Hepatic stellate cell (primary cell): ENCODE measurements around the gene MAGEA9.
"Not testable (repeated sequence)": the region's sequence is repeated elsewhere in the genome, so short reads cannot be mapped to it uniquely, and the experiment has no call there.

ENCODE experiments used
- DNase-seq: peaks from one replicate; pipeline ENCODE4 v3.0.0; 2011; ENCODE audit warnings: low spot score

Gene MAGEA9

DNA sequence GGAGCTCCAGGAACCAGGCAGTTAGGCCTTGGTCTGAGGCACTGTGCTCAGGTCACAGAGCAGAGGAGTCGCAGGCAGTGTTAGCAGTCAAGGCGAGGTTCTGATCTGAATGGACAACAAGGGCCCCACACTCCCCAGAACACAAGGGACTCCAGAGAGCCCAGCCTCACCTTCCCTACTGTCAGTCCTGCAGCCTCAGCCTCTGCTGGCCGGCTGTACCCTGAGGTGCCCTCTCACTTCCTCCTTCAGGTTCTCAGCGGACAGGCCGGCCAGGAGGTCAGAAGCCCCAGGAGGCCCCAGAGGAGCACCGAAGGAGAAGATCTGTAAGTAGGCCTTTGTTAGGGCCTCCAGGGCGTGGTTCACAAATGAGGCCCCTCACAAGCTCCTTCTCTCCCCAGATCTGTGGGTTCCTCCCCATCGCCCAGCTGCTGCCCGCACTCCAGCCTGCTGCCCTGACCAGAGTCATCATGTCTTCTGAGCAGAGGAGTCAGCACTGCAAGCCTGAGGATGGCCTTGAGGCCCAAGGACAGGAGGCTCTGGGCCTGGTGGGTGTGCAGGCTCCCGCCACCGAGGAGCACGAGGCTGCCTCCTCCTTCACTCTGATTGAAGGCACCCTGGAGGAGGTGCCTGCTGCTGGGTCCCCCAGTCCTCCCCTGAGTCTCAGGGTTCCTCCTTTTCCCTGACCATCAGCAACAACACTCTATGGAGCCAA lies 26.2 kb downstream of the MAGEA9 start:
- DNase-seq, result no peak

DNA sequence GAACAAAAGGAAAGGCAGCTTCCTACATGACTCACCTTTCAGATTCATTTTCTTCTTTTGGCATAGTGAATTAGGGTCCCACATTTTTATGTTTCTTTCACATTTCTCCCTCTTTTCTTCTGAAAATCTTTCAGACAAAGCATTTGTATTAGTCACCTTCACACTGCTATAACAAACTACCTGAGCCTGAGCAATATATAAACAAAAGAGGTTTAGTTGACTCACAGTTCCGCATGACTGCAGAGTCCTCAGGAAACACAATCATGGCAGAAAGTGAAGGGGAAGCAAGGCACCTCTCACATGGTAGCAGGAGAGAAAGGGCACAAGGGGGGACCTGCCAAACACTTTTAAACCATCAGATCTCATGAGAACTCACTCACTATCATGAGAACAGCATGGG lies 36.9 kb downstream of the MAGEA9 start:
- no peak for DNase-seq

DNA sequence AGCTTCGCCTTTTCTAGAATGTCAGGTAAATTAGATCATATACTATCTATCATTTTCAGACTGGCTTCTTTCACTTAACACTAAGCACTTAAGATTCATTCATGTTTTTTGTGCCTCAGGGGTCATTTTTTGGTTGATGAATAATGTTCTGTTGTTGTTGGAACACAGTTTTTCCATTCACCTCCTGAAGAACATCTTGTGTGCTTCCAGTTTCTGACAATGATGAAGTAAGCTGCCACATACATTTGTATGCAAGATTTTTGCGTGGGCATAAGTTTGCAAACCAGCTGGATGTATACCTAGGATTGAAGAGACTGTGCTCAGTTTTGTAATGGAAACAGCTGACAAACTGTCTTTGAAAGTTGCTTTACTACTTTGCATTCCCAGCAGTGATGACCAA lies 37.6 kb downstream of the MAGEA9 start:
- no peak for DNase-seq

DNA sequence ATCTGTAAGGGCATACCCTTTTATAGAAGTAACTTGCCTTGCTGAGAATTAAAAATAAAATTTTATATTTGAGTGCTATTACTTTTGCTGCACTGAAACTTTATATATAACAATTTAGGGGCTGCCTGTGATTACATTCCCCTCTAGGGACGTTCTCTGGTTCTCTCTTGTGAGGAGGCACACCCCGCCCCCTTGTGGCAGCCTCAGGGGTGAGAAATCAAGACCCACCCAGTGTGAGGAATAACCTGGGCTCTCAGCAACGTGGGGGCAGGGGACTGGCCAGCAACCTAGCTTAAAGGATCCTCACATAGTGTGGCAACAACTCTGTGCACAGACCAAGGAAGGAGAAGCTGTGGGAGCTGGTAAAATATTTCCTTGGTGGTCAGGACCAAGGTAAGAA lies 43.7 kb downstream of the MAGEA9 start:
- no peak for DNase-seq

DNA sequence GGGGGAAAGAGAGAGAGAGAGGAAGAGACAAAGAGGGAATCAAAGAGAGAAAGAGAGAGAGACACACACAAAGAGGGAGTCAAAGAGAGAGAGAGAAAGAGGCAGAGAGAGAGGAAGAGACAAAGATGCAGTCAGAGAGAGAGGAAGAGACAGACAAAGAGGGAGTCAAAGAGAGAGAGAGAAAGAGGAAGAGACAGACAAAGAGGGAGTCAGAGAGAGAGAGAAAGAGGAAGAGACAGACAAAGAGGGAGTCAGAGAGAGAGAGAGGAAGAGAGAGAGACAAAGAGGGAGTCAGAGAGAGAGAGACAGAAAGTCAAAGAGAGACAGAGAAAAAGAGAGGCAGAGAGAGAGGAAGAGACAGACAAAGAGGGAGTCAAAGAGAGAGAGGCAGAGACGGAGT lies 45.5 kb downstream of the MAGEA9 start:
- DNase-seq, result no peak

DNA sequence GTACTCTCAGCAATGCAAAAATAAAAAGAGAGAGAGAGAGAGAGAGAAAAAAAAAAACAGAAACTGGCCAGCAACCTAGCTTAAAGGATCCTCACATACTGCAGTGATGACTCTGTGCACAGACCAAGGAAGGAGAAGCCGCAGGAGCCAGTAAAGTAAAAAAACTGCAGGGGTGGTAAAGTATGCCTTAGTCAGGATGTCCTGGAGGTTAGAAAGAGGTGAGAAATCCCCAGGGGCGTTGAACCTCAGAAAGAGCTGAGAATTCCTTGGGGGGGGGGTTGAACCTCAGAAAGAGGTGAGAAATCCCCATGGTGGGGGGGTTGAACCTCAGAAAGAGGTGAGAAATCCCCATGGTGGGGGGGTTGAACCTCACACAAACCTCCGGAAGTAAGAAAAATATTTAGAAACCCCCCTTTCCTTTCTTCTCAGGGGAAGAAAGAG lies 48.0 kb downstream of the MAGEA9 start:
- no peak for DNase-seq

DNA sequence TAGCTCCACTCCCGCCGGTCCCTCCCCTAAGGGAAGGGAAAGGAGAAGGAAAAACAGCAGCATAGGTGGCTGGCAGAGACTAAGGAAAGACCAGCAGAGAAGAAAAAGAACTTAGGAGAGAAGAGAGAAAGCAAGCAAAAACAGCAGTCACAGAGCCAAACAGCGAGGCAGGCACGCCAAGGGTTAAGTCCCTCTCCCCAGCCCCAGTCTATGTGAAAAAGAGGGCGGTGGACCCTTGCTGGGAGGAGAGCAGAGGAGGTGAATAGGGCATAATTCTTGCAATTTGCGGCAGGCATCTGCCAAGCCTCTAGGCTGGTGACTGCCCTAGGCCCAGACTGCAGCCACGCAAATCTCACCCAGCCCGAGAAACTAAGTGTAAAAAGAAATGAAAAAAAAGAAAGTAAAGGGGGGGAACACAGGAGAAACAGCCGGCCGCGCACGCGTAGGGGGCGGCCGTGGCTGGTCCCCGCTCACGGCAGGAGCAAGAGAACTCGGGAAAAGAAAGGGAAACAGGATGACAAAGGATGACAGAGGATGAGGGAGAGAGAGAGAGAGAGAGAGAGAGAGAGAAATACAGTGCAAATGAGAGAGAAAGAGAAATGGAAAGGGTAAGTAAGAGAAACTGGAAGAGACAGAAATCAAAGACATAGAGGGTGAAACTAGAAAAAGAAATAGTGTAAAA lies 48.6 kb downstream of the MAGEA9 start:
- no peak for DNase-seq

DNA sequence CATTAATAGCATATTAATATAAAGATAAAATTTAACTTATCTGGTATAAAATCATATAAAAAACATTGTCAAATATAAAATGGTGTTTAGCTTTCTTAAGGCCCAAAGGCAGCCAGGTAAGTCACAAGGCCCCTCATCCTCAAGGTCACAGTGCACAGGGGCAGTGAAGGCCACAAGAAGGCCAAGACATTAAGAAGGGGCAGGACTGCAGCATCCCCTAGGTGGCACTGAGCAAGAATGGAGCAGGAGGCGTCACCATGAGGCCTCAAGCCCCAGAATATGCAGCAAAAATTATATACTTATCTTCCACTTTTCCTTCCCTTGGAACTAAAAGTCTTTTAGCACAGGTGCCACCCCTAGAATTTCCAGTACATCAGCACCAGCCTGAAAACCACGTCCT lies 49.7 kb downstream of the MAGEA9 start:
- no peak for DNase-seq

DNA sequence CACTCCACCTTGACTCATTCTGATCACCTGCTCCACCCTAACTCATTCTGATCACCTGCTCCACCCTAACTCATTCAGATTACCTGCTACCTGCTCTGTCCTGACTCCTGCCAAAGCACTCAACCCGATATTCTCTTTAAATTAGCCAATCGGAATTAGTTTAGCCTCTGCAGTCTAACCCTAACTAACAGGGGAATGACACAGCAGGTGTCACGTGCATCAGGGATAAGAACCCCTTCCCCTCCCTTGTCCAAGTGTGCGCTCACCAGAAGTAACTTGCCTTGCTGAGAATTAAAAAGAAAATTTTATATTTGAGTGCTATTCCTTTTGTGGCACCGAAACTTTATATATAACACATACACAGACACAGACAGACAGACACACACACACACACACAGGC lies 55.0 kb downstream of the MAGEA9 start:
- DNase-seq, result not testable (repeated sequence)

DNA sequence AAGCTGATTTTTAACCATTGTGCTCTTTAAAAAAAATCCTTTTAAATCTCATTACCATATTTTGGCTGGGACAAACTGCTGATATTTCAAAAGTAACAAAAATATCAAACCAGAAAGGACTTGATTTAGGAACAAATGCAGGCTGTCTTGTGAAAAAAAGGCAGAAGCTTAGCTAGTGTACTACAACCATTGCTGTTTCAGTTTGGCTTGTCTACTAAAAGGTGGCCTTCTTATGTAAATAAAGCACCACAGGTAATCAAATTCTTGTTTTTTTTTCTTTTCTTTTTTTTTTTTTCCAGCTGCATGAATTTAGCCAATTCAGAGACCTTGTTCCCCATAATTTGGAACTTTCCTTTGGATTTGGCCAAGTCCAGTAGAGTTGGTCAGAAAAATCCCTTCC lies 55.4 kb downstream of the MAGEA9 start:
- no peak for DNase-seq
